T-helper 2 cell treated with Interferon-gamma antibody and Interleukin-4, amounts not matched to agents 5 μg/mL and 100 μg/mL, for 36 hours (primary cell): ENCODE measurements around the gene GRM7.

Experiments
- DNase-seq: peaks from one replicate; pipeline ENCODE4 v3.0.0; 2021; ENCODE audit warnings: low spot score
- H3K27ac Mint-ChIP-seq: one replicate; pipeline ENCODE4 v1.8.0; 2021; ENCODE audit warnings: mild to moderate bottlenecking, mixed read lengths
- H3K27me3 Mint-ChIP-seq: one replicate; pipeline ENCODE4 v1.8.0; 2021; ENCODE audit warnings: low read depth, mixed read lengths
- H3K36me3 Mint-ChIP-seq: one replicate; pipeline ENCODE4 v1.8.0; 2021; ENCODE audit warnings: low read depth, mixed read lengths
- H3K4me1 Mint-ChIP-seq: one replicate; pipeline ENCODE4 v1.8.0; 2021; ENCODE audit warnings: low read depth, mixed read lengths
- H3K4me3 Mint-ChIP-seq: one replicate; pipeline ENCODE4 v1.8.0; 2022; ENCODE audit warnings: mild to moderate bottlenecking, moderate library complexity, mixed read lengths
- H3K9me3 Mint-ChIP-seq: one replicate; pipeline ENCODE4 v1.8.0; 2021; ENCODE audit warnings: mixed read lengths

The GRM7 gene

DNA sequence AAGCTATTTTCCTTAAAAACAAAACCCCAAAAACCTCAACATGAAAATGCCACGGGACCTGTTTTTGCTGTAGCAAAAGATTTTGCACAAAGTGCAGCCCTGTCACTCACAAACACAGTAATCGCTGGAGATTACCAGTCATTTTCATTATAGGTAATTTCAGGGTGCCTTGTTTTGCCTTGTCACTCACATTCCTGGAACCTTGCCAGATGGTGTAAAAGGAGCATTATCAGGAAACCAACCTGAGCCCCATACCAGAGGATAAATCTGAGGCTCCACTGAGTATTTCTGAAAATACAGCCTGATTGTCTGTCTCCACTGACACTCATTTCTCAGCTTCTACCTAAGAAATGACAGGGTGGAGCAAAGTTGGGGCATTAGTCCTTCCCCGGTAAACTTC, 849.4 kb downstream of the GRM7 start:
- Mint-ChIP-seq H3K36me3 (no peaks in the 10 kb centered on the region), H3K4me3 (no peak overlapping the region), H3K27me3 (no peaks in the 10 kb centered on the region), H3K9me3 (no peaks in the 10 kb centered on the region), H3K27ac (no peak overlapping the region), H3K4me1 (no peaks in the 10 kb centered on the region)
- DNase-seq: no peak

DNA sequence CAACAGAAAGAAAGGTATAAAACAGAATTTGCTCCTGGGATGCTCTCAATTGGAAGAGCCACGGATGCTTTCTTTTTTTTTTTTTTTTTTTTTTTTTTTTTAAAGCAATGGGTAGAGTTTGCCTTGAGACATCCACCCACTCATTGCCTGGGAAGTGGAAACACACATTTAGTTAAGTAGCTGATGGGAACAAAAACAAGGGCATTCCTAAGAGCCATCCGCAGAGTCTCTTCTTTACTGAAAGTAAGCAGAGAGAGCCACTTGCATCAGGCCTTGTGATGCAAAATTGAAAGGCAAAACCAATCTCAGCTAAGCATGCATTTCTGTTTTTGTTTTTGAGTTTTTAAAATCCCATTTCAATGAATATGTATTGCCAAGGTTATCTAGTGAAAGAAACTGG, 852.8 kb downstream of the GRM7 start:
- no peak for DNase-seq
- Mint-ChIP-seq H3K27ac (no peak overlapping the region), H3K36me3 (no peaks in the 10 kb centered on the region), H3K9me3 (no peaks in the 10 kb centered on the region), H3K4me3 (no peak overlapping the region), H3K27me3 (no peaks in the 10 kb centered on the region), H3K4me1 (no peaks in the 10 kb centered on the region)

- no peaks in the 10 kb centered on the region for H3K9me3 Mint-ChIP-seq
- no peak overlapping the region for H3K4me3 Mint-ChIP-seq
- H3K4me1 Mint-ChIP-seq: no peaks in the 10 kb centered on the region
- H3K27ac Mint-ChIP-seq: no peak overlapping the region
- no peaks in the 10 kb centered on the region for H3K36me3 Mint-ChIP-seq
- no peak for DNase-seq
- no peaks in the 10 kb centered on the region for H3K27me3 Mint-ChIP-seq
Observed at GRCh38 chr3:7720649-7721297, 859.9 kb downstream of the GRM7 start.

GRCh38 chr3:7721869-7722268, 861.0 kb downstream of the GRM7 start:
- no peaks in the 10 kb centered on the region for H3K9me3 Mint-ChIP-seq
- no peak overlapping the region for H3K4me3 Mint-ChIP-seq
- no peak overlapping the region for H3K27ac Mint-ChIP-seq
- no peak for DNase-seq
- no peaks in the 10 kb centered on the region for H3K4me1 Mint-ChIP-seq
- H3K27me3 Mint-ChIP-seq: no peaks in the 10 kb centered on the region
- H3K36me3 Mint-ChIP-seq: no peaks in the 10 kb centered on the region

- Mint-ChIP-seq H3K4me3 (no peak overlapping the region), H3K27ac (no peak overlapping the region), H3K27me3 (no peaks in the 10 kb centered on the region), H3K4me1 (no peaks in the 10 kb centered on the region), H3K36me3 (no peaks in the 10 kb centered on the region), H3K9me3 (no peaks in the 10 kb centered on the region)
- no peak for DNase-seq
Observed at GRCh38 chr3:7728566-7729519, 867.9 kb downstream of the GRM7 start.

- Mint-ChIP-seq H3K4me3 (no peak overlapping the region), H3K9me3 (no peaks in the 10 kb centered on the region), H3K27ac (no peak overlapping the region), H3K4me1 (no peaks in the 10 kb centered on the region), H3K36me3 (no peaks in the 10 kb centered on the region), H3K27me3 (no peaks in the 10 kb centered on the region)
- no peak for DNase-seq
Observed at GRCh38 chr3:7733933-7734332, 873.0 kb downstream of the GRM7 start.

GRCh38 chr3:7734456-7734855, 873.5 kb downstream of the GRM7 start:
- no peak overlapping the region for H3K4me3 Mint-ChIP-seq
- no peak overlapping the region for H3K27ac Mint-ChIP-seq
- H3K4me1 Mint-ChIP-seq: no peaks in the 10 kb centered on the region
- H3K9me3 Mint-ChIP-seq: no peaks in the 10 kb centered on the region
- DNase-seq: no peak
- no peaks in the 10 kb centered on the region for H3K36me3 Mint-ChIP-seq
- no peaks in the 10 kb centered on the region for H3K27me3 Mint-ChIP-seq

GRCh38 chr3:7737263-7737662, 876.3 kb downstream of the GRM7 start:
- no peak for DNase-seq
- H3K27ac Mint-ChIP-seq: no peak overlapping the region
- H3K27me3 Mint-ChIP-seq: no peaks in the 10 kb centered on the region
- no peaks in the 10 kb centered on the region for H3K4me1 Mint-ChIP-seq
- no peaks in the 10 kb centered on the region for H3K36me3 Mint-ChIP-seq
- no peak overlapping the region for H3K4me3 Mint-ChIP-seq
- no peaks in the 10 kb centered on the region for H3K9me3 Mint-ChIP-seq

- H3K27me3 Mint-ChIP-seq: no peaks in the 10 kb centered on the region
- H3K36me3 Mint-ChIP-seq: no peaks in the 10 kb centered on the region
- no peaks in the 10 kb centered on the region for H3K4me1 Mint-ChIP-seq
- no peak overlapping the region for H3K4me3 Mint-ChIP-seq
- no peaks in the 10 kb centered on the region for H3K9me3 Mint-ChIP-seq
- no peak for DNase-seq
- H3K27ac Mint-ChIP-seq: no peak overlapping the region
Observed at GRCh38 chr3:7739754-7740153, 878.8 kb downstream of the GRM7 start.

DNA sequence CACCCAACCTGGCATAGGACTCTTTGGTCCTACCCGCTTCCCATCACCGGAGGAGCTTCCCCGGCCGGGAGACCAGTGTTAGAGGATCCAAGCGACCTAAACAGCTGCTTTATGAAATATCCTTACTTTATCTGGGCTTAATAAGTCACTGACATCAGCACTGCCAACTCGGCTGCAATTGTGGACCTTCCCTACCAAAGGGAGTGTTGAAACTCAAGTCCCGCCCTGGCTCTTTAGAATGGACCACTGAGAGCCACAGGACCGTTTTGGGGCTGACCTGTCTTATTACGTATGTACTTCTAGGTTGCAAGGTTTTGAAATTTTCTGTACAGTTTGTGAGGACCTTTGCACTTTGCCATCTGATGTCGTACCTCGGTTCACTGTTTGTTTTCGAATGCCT, 879.5 kb downstream of the GRM7 start:
- Mint-ChIP-seq H3K27me3 (no peaks in the 10 kb centered on the region), H3K36me3 (no peaks in the 10 kb centered on the region)

GRCh38 chr3:7744850-7745249, 883.9 kb downstream of the GRM7 start:
- Mint-ChIP-seq H3K27ac (no peak overlapping the region), H3K36me3 (no peaks in the 10 kb centered on the region), H3K4me3 (no peak overlapping the region), H3K27me3 (no peaks in the 10 kb centered on the region), H3K4me1 (no peaks in the 10 kb centered on the region), H3K9me3 (no peaks in the 10 kb centered on the region)
- DNase-seq: no peak

More for the DNA sequence above, 879.5 kb downstream of the GRM7 start:
- Mint-ChIP-seq H3K4me1 (no peaks in the 10 kb centered on the region), H3K4me3 (no peak overlapping the region), H3K27ac (no peak overlapping the region), H3K9me3 (no peaks in the 10 kb centered on the region)
- no peak for DNase-seq

GRCh38 chr3:7745711-7746110, 884.8 kb downstream of the GRM7 start:
- H3K4me1 Mint-ChIP-seq: no peaks in the 10 kb centered on the region
- H3K36me3 Mint-ChIP-seq: no peaks in the 10 kb centered on the region
- no peak overlapping the region for H3K4me3 Mint-ChIP-seq
- DNase-seq: no peak
- H3K27me3 Mint-ChIP-seq: no peaks in the 10 kb centered on the region
- no peak overlapping the region for H3K27ac Mint-ChIP-seq
- H3K9me3 Mint-ChIP-seq: no peaks in the 10 kb centered on the region

DNA sequence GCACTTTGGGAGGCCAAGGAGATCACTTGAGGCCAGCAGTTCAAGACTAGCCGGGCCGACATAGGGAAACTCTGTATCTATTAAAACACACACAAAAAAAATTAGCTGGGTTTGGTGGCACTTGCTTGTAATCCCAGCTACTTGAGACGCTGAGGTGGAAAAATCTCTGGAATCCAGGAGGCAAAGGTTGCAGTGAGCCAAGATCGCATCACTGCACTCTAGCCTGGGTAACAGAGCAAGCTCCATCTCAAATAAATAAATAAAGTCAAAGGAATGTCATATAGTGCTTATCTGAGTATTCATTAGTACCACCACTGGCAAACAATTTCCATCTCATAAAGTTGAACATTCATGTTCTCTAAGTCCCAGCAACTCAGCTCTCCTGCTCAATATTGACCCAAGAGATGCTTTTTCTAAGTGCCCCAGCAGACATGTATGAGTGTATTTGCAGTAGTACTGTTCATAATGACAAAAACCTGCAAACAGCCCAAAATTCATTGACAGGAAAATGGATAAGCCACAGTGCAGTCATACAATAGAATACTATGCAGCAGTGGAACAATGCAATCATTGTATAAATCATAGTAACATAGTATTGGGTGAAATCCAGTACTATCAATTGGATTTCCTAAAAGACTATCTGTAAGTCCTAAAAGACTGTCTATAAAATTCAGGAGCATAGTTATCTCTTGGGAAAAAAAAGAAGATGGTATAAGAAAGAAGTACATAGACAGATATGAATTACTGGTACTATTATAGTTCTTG, 889.2 kb downstream of the GRM7 start:
- no peak for DNase-seq
- Mint-ChIP-seq H3K27me3 (no peaks in the 10 kb centered on the region), H3K4me3 (no peak overlapping the region), H3K9me3 (no peaks in the 10 kb centered on the region), H3K27ac (no peak overlapping the region), H3K4me1 (no peaks in the 10 kb centered on the region), H3K36me3 (no peaks in the 10 kb centered on the region)

GRCh38 chr3:7752005-7752404, 891.1 kb downstream of the GRM7 start:
- no peaks in the 10 kb centered on the region for H3K36me3 Mint-ChIP-seq
- H3K4me3 Mint-ChIP-seq: no peak overlapping the region
- no peak for DNase-seq
- no peaks in the 10 kb centered on the region for H3K9me3 Mint-ChIP-seq
- no peaks in the 10 kb centered on the region for H3K27me3 Mint-ChIP-seq
- H3K27ac Mint-ChIP-seq: no peak overlapping the region
- no peaks in the 10 kb centered on the region for H3K4me1 Mint-ChIP-seq
